PFSK-1 (cell line): Measurements from ENCODE around the gene PDS5B.

Experiments used
- POLR2AphosphoS5 ChIP-seq: IDR thresholded peaks from 2 replicates; pipeline ENCODE4 v1.6.1; 2012; ENCODE audit warnings: low read depth, mild to moderate bottlenecking, control low read depth, low read length, moderate library complexity
- SIN3A ChIP-seq: IDR thresholded peaks from 2 replicates; pipeline ENCODE4 v1.6.1; 2012; ENCODE audit warnings: mild to moderate bottlenecking, low read length, moderate library complexity, borderline replicate concordance; ENCODE audit not compliant: insufficient read depth
- TAF1 ChIP-seq: IDR thresholded peaks from 2 replicates; pipeline ENCODE4 v1.6.1; 2012; ENCODE audit warnings: low read length, control low read depth, borderline replicate concordance; ENCODE audit not compliant: insufficient read depth
- TF ChIP-seq, protein P1 (sequence below), 2 experiments: IDR thresholded peaks; 2 replicates each; pipeline versions ENCODE4 v1.6.1 to v1.8.0; 2011 to 2012; ENCODE audit warnings: low read depth in 2 of 2, low read length in 2 of 2, control low read depth in 1 of 2, inconsistent platforms in 1 of 2, mild to moderate bottlenecking in 1 of 2, moderate library complexity in 1 of 2; ENCODE audit not compliant: insufficient read depth in 1 of 2

DNA sequence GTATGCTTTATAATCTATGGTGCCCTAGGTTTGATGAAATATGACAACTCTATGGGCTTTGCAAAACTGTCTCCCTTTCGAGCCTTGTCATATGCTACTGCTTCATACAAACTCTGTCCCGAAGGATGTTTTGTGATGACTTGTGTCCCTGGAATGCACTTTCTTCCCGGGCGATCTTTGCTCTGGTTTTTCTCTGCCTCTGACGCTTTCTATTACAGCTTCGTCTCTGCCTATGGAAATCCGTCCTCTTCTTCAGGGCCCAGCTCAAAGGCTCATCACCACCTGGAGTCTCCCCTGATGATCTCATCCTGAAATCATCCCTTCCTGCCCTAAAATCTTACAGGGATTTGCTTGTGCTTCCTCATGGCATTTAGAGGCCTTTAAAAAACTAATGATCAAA lies 238.4 kb downstream of the PDS5B start:
- TF ChIP-seq, protein P1, sequence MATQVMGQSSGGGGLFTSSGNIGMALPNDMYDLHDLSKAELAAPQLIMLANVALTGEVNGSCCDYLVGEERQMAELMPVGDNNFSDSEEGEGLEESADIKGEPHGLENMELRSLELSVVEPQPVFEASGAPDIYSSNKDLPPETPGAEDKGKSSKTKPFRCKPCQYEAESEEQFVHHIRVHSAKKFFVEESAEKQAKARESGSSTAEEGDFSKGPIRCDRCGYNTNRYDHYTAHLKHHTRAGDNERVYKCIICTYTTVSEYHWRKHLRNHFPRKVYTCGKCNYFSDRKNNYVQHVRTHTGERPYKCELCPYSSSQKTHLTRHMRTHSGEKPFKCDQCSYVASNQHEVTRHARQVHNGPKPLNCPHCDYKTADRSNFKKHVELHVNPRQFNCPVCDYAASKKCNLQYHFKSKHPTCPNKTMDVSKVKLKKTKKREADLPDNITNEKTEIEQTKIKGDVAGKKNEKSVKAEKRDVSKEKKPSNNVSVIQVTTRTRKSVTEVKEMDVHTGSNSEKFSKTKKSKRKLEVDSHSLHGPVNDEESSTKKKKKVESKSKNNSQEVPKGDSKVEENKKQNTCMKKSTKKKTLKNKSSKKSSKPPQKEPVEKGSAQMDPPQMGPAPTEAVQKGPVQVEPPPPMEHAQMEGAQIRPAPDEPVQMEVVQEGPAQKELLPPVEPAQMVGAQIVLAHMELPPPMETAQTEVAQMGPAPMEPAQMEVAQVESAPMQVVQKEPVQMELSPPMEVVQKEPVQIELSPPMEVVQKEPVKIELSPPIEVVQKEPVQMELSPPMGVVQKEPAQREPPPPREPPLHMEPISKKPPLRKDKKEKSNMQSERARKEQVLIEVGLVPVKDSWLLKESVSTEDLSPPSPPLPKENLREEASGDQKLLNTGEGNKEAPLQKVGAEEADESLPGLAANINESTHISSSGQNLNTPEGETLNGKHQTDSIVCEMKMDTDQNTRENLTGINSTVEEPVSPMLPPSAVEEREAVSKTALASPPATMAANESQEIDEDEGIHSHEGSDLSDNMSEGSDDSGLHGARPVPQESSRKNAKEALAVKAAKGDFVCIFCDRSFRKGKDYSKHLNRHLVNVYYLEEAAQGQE (IDR thresholded peaks at IDR 0.05; ENCODE audit: insufficient read depth in 1 of 2, low read depth in 2 of 2, low read length in 2 of 2), result no peak
- no peak for TF ChIP-seq POLR2AphosphoS5
- TF ChIP-seq TAF1, result no peak
- TF ChIP-seq SIN3A, result no peak
